22Rv1 (cell line): ENCODE results near the gene SPG7.

Source experiments
- ZFX ChIP-seq: fragments of 450-650 bp; IDR thresholded peaks from 2 replicates; pipeline ENCODE4 v1.6.1; 2017; ENCODE audit warnings: antibody characterized with exemption, borderline replicate concordance
- TF ChIP-seq, protein P1 (sequence below): fragments of 450-650 bp; IDR thresholded peaks from 2 replicates; pipeline ENCODE4 v1.5.1; 2017; ENCODE audit warnings: mild to moderate bottlenecking

GRCh38 chr16:89572485-89573205 lies 64.4 kb downstream of the SPG7 start:
- TF ChIP-seq, protein P1, sequence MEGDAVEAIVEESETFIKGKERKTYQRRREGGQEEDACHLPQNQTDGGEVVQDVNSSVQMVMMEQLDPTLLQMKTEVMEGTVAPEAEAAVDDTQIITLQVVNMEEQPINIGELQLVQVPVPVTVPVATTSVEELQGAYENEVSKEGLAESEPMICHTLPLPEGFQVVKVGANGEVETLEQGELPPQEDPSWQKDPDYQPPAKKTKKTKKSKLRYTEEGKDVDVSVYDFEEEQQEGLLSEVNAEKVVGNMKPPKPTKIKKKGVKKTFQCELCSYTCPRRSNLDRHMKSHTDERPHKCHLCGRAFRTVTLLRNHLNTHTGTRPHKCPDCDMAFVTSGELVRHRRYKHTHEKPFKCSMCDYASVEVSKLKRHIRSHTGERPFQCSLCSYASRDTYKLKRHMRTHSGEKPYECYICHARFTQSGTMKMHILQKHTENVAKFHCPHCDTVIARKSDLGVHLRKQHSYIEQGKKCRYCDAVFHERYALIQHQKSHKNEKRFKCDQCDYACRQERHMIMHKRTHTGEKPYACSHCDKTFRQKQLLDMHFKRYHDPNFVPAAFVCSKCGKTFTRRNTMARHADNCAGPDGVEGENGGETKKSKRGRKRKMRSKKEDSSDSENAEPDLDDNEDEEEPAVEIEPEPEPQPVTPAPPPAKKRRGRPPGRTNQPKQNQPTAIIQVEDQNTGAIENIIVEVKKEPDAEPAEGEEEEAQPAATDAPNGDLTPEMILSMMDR: no peak
- no peak for TF ChIP-seq ZFX
